HG03558 (cell line): ENCODE results near the gene KIF22.
A peak's percentile ranks its signal among the peaks of the same experiment; 100 is the strongest.
"Not testable (repeated sequence)": the region's sequence is repeated elsewhere in the genome, so short reads cannot be mapped to it uniquely, and the experiment has no call there.

Experiments
- ATAC-seq: cut with Tn5 transposase; IDR thresholded peaks from one replicate; pipeline ENCODE4 v1.9.1; 2021; ENCODE audit warnings: moderate number of reproducible peaks; ENCODE audit not compliant: unreplicated experiment; ENCODE audit errors: extremely low read depth

Gene KIF22

GRCh38 chr16:29790183-29790948 lies at the start of gene KIF22:
TSS of gene KIF22 (plus strand) at chr16:29790751. CDS start at chr16:29790760, 9 bp downstream.
- peak; percentile 73 for ATAC-seq

- ATAC-seq, result no peak
Measured at GRCh38 chr16:29742683-29743275, 47.8 kb upstream of the KIF22 start.

GRCh38 chr16:29743475-29743826 lies 47.1 kb upstream of the KIF22 start:
- ATAC-seq, result no peak

- no peak for ATAC-seq
Measured at GRCh38 chr16:29743827-29744531, 46.6 kb upstream of the KIF22 start.

- ATAC-seq, result no peak
Measured at GRCh38 chr16:29744541-29745101, 45.9 kb upstream of the KIF22 start.

- ATAC-seq, result no peak
Measured at GRCh38 chr16:29745121-29745852, 45.3 kb upstream of the KIF22 start.

GRCh38 chr16:29745853-29746345 lies 44.7 kb upstream of the KIF22 start, which contains the start of gene C16orf54:
TSS of gene C16orf54 (minus strand) at chr16:29745990. CDS start at chr16:29744951, 1,039 bp downstream.
- peak; percentile 74 for ATAC-seq

GRCh38 chr16:29746518-29746917 lies 44.0 kb upstream of the KIF22 start:
- not testable (repeated sequence) for ATAC-seq

- no peak for ATAC-seq
Measured at GRCh38 chr16:29747947-29748759, 42.4 kb upstream of the KIF22 start.

GRCh38 chr16:29748760-29749149 lies 41.8 kb upstream of the KIF22 start:
- ATAC-seq, result not testable (repeated sequence)

GRCh38 chr16:29753516-29753915 lies 37.0 kb upstream of the KIF22 start:
- ATAC-seq, result no peak

GRCh38 chr16:29756654-29757053 lies 33.9 kb upstream of the KIF22 start:
- no peak for ATAC-seq

GRCh38 chr16:29757086-29757485 lies 33.5 kb upstream of the KIF22 start:
- ATAC-seq, result not testable (repeated sequence)

- no peak for ATAC-seq
Measured at GRCh38 chr16:29757950-29758466, 32.5 kb upstream of the KIF22 start.

- no peak for ATAC-seq
Measured at GRCh38 chr16:29760567-29761279, 29.8 kb upstream of the KIF22 start.

- ATAC-seq, result not testable (repeated sequence)
Measured at GRCh38 chr16:29761280-29761651, 29.3 kb upstream of the KIF22 start.

- no peak for ATAC-seq
Measured at GRCh38 chr16:29761882-29762281, 28.7 kb upstream of the KIF22 start.

- no peak for ATAC-seq
Measured at GRCh38 chr16:29763326-29763725, 27.2 kb upstream of the KIF22 start.
